ENCODE measurements around the gene MPO.

GRCh38 chr17:58278661-58279015 lies 2.1 kb downstream of the MPO start:
- no peak for TF ChIP-seq CTCF (conservative IDR thresholded peaks at IDR 0.05)
- no peak for TF ChIP-seq ZFX (IDR thresholded peaks at IDR 0.05)

Measured in C4-2B (cell line).